Measurements from ENCODE around the gene BCOR.

Gene BCOR

DNA sequence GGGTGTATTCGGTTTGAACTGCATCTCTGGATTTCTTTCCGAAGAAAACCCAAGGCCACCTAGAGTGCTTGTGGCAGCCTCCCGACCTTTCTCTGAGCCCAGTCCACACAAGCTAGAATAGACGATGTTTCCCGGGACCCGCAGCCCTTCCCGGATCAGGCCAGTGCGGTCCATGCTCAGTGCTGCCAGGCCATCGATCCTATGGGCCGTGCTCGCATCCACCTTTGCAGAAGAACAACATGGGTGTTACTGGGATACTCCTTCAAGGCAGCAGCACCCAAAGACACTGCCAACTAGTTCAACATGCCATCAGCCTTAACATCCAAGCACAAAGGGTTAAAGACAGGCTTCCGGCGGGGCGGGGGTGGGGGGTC is 22.8 kb downstream of the BCOR start:
- H3K27me3 ChIP-seq: no peaks in the 10 kb centered on the region
- no peaks in the 10 kb centered on the region for H3K9me3 ChIP-seq
- peaks cover 36% of the 10 kb centered on the region for H3K36me3 ChIP-seq
- no peak overlapping the region for H3K27ac ChIP-seq
- H3K4me3 ChIP-seq (ENCODE audit: low read depth in 1 of 2, low read length in 1 of 2): no peak overlapping the region
- H3K4me1 ChIP-seq (ENCODE audit: control insufficient read depth in 1 of 2, insufficient read depth in 1 of 2, low read depth in 1 of 2, low read length in 1 of 2): no peaks in the 10 kb centered on the region
- TF ChIP-seq, protein P1, sequence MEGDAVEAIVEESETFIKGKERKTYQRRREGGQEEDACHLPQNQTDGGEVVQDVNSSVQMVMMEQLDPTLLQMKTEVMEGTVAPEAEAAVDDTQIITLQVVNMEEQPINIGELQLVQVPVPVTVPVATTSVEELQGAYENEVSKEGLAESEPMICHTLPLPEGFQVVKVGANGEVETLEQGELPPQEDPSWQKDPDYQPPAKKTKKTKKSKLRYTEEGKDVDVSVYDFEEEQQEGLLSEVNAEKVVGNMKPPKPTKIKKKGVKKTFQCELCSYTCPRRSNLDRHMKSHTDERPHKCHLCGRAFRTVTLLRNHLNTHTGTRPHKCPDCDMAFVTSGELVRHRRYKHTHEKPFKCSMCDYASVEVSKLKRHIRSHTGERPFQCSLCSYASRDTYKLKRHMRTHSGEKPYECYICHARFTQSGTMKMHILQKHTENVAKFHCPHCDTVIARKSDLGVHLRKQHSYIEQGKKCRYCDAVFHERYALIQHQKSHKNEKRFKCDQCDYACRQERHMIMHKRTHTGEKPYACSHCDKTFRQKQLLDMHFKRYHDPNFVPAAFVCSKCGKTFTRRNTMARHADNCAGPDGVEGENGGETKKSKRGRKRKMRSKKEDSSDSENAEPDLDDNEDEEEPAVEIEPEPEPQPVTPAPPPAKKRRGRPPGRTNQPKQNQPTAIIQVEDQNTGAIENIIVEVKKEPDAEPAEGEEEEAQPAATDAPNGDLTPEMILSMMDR (IDR thresholded peaks at IDR 0.05): no peak

DNA sequence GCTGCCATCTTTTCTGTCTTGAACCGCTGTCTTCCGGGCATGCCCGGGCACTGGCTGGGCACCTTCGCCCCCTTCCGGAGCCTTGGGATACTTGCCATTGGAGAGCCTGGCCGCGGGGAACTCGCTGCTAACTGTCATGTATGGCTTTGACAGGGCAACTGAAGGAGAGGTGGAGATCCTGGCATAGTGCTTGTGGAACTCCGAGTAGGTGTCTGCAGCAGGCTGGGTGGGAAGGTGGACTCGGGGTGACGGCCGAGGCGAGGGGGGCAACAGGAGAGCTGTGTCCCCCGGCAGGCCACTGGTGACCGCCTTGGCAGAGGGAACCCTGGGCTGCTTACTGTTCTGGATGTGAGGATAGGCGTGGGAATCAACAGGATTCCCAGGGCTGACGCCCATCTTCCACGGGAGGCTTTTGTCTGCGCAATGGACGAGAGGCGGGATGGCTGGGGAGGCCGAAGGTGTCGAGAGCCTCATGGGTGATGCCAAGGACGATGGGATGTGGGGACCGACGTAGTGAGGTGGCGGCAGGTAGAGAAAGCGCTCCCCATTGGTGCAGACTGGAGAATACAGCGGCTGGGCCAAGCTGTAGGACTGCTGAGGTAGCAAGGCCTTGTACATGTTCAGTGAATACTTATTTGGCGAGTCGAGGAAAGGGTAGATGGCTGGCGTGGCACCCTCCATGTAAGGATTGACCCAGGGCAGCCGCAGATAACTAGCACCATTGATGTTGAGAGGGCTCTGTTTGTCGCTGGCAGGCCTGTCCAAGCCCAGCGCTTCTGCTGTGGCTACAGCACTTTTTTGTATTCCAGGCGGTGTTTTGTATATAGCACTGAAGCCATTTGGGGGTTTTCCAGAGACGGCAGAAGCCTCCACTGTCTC is 23.4 kb downstream of the BCOR start:
- H3K36me3 ChIP-seq: peaks cover 40% of the 10 kb centered on the region
- no peak overlapping the region for H3K27ac ChIP-seq
- TF ChIP-seq, protein P1 (IDR thresholded peaks at IDR 0.05): no peak
- H3K4me3 ChIP-seq (ENCODE audit: low read depth in 1 of 2, low read length in 1 of 2): no peak overlapping the region
- no peaks in the 10 kb centered on the region for H3K27me3 ChIP-seq
- H3K9me3 ChIP-seq: no peaks in the 10 kb centered on the region
- H3K4me1 ChIP-seq (ENCODE audit: control insufficient read depth in 1 of 2, insufficient read depth in 1 of 2, low read depth in 1 of 2, low read length in 1 of 2): no peaks in the 10 kb centered on the region

- H3K36me3 ChIP-seq: peaks cover 45% of the 10 kb centered on the region
- H3K4me1 ChIP-seq (ENCODE audit: control insufficient read depth in 1 of 2, insufficient read depth in 1 of 2, low read depth in 1 of 2, low read length in 1 of 2): no peaks in the 10 kb centered on the region
- no peak overlapping the region for H3K4me3 ChIP-seq (ENCODE audit: low read depth in 1 of 2, low read length in 1 of 2)
- H3K9me3 ChIP-seq: no peaks in the 10 kb centered on the region
- no peak overlapping the region for H3K27ac ChIP-seq
- no peaks in the 10 kb centered on the region for H3K27me3 ChIP-seq
- TF ChIP-seq, protein P1 (IDR thresholded peaks at IDR 0.05): no peak
These were observed 24.2 kb downstream of the BCOR start for GRCh38 chrX:40073439-40074054.

DNA sequence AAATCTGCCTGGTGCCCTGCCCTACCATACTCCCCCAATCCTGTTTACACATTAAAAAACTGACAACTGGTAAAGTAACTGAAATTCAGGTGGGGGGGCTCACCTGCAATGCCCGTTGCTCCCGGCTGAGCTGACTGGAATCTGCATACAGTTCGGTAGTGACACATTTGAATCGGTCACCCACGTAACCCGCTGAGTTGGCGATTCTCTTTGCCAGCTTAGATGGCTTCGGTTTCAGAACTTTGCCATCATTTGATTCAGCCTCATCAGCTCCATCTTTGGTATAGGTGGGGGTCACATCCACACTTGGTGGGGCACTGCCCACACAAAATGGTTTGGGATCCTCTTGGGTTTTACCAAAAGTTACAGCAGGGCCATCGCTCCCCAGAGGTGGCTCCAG is 25.5 kb downstream of the BCOR start:
- TF ChIP-seq, protein P1 (IDR thresholded peaks at IDR 0.05): no peak
- H3K9me3 ChIP-seq: no peaks in the 10 kb centered on the region
- no peak overlapping the region for H3K27ac ChIP-seq
- no peaks in the 10 kb centered on the region for H3K4me1 ChIP-seq (ENCODE audit: control insufficient read depth in 1 of 2, insufficient read depth in 1 of 2, low read depth in 1 of 2, low read length in 1 of 2)
- H3K4me3 ChIP-seq (ENCODE audit: low read depth in 1 of 2, low read length in 1 of 2): no peak overlapping the region
- H3K36me3 ChIP-seq: peaks cover 45% of the 10 kb centered on the region
- no peaks in the 10 kb centered on the region for H3K27me3 ChIP-seq

GRCh38 chrX:40068048-40068447 is 29.7 kb downstream of the BCOR start:
- TF ChIP-seq, protein P1 (IDR thresholded peaks at IDR 0.05): no peak
- no peaks in the 10 kb centered on the region for H3K27me3 ChIP-seq
- no peak overlapping the region for H3K4me3 ChIP-seq (ENCODE audit: low read depth in 1 of 2, low read length in 1 of 2)
- no peaks in the 10 kb centered on the region for H3K9me3 ChIP-seq
- no peaks in the 10 kb centered on the region for H3K4me1 ChIP-seq (ENCODE audit: control insufficient read depth in 1 of 2, insufficient read depth in 1 of 2, low read depth in 1 of 2, low read length in 1 of 2)
- H3K27ac ChIP-seq: no peak overlapping the region
- H3K36me3 ChIP-seq: peaks cover 41% of the 10 kb centered on the region

Measured in neutrophil (primary cell).